Endothelial cell of umbilical vein (primary cell): Measurements from ENCODE around the gene MOB3B.

ENCODE experiments used
- CTCF ChIP-seq, 2 donors: IDR thresholded peaks; 1 replicate in 1 of 2; 2 replicates in 1 of 2; pipeline ENCODE4 v1.5.1; 2011; ENCODE audit warnings: low read length in 2 of 2, mild to moderate bottlenecking in 2 of 2, moderate library complexity in 2 of 2, control low read depth in 1 of 2, inconsistent platforms in 1 of 2, low read depth in 1 of 2; ENCODE audit not compliant: insufficient read depth in 1 of 2; ENCODE audit errors: extremely low read depth in 1 of 2
- MAX ChIP-seq: IDR thresholded peaks from 2 replicates; pipeline ENCODE4 v1.6.1; 2011; ENCODE audit not compliant: insufficient read depth, insufficient read length

- TF ChIP-seq MAX (no peak), CTCF (IDR thresholded peaks at IDR 0.05; ENCODE audit: extremely low read depth in 1 of 2, insufficient read depth in 1 of 2, low read depth in 1 of 2, low read length in 2 of 2) (no peak)
Measured at GRCh38 chr9:27279611-27280010, 250.0 kb downstream of the MOB3B start.
